Upper lobe of left lung (tissue), 4 donors: ENCODE data around the gene PNPLA6.

Source experiments
- CTCF ChIP-seq, 6 experiments: fragments of 450-650 bp in 4 of 6; fragments of 200-600 bp in 2 of 6; sonication (generic) in 2 of 6; IDR thresholded peaks; one replicate each; pipeline ENCODE4 v1.5.1; 2016 to 2019; ENCODE audit warnings: antibody characterized with exemption in 6 of 6
- POLR2A ChIP-seq, 4 donors: fragments of 450-650 bp; IDR thresholded peaks; one replicate each; pipeline ENCODE4 v1.5.1; 2016 to 2017; ENCODE audit warnings: antibody characterized with exemption in 4 of 4, mild to moderate bottlenecking in 2 of 4
- POLR2AphosphoS5 ChIP-seq, 2 donors: sonication (generic); formaldehyde crosslinking; IDR thresholded peaks; one replicate each; pipeline ENCODE4 v1.5.1; 2017; ENCODE audit warnings: antibody characterized with exemption in 2 of 2

- TF ChIP-seq CTCF (IDR thresholded peaks at IDR 0.05) (no peak), POLR2A (IDR thresholded peaks at IDR 0.05) (no peak), POLR2AphosphoS5 (IDR thresholded peaks at IDR 0.05) (no peak)
Observed at GRCh38 chr19:7578127-7578526, 42.6 kb downstream of the PNPLA6 start.
